ENCODE measurements around the gene GRID2.

DNA sequence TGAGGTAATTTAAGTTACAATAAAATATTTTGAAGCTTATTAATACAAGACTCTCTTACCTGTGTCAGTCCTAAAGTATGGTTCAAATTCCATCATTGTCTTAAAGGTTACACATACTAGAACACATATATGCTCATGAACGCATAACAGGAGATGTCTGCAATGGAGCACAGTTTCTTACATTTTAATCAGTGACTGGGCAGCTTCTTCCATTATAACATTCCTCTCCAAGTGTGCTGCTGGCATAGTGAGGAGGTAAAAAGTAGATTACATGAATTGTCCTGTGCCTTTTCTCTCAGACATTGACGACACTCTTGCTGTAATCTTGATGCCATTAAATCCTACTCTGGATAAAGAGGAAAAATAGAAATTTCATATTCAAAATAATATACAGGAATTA is 40.8 kb upstream of the GRID2 start:
- TF ChIP-seq, protein P1, sequence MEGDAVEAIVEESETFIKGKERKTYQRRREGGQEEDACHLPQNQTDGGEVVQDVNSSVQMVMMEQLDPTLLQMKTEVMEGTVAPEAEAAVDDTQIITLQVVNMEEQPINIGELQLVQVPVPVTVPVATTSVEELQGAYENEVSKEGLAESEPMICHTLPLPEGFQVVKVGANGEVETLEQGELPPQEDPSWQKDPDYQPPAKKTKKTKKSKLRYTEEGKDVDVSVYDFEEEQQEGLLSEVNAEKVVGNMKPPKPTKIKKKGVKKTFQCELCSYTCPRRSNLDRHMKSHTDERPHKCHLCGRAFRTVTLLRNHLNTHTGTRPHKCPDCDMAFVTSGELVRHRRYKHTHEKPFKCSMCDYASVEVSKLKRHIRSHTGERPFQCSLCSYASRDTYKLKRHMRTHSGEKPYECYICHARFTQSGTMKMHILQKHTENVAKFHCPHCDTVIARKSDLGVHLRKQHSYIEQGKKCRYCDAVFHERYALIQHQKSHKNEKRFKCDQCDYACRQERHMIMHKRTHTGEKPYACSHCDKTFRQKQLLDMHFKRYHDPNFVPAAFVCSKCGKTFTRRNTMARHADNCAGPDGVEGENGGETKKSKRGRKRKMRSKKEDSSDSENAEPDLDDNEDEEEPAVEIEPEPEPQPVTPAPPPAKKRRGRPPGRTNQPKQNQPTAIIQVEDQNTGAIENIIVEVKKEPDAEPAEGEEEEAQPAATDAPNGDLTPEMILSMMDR (IDR thresholded peaks at IDR 0.05): no peak
- TF ChIP-seq POLR2A (IDR thresholded peaks at IDR 0.05) (no peak), POLR2AphosphoS5 (IDR thresholded peaks at IDR 0.05; ENCODE audit: insufficient read depth in 1 of 2, low read depth in 1 of 2) (no peak)
